ENCODE results near the gene TMEM61. TPM values are rescaled to one million over a fixed set of nuclear protein-coding genes. Genes with fewer than 3 reads are reported as not detected.

TMEM61 gene
- total RNA-seq, 1 experiment from 2014 or later, result 1.0 TPM

- Histone ChIP-seq H3K36me3 (replicated peaks; ENCODE audit: control insufficient read depth, insufficient read depth, low read length) (no peaks in the 10 kb centered on the region), H3K27me3 (ENCODE audit: control insufficient read depth, insufficient read depth, low read length) (peaks cover 45% of the 10 kb centered on the region), H3K4me3 (ENCODE audit: insufficient read depth, low read depth, low read length) (peak overlapping the region; percentile 42)
- DNase-seq, result peak; percentile 82
Measured at GRCh38 chr1:54996869-54997710, 16.7 kb downstream of the TMEM61 start.

- no peaks in the 10 kb centered on the region for H3K36me3 ChIP-seq (replicated peaks; ENCODE audit: control insufficient read depth, insufficient read depth, low read length)
- DNase-seq, result peak; percentile 86
- H3K27me3 ChIP-seq (ENCODE audit: control insufficient read depth, insufficient read depth, low read length), result peaks cover 48% of the 10 kb centered on the region
- no peak overlapping the region for H3K4me3 ChIP-seq (ENCODE audit: insufficient read depth, low read depth, low read length)
Measured at GRCh38 chr1:54997711-54997986, 17.2 kb downstream of the TMEM61 start.

GRCh38 chr1:54998100-54998499 is 17.7 kb downstream of the TMEM61 start:
- no peak overlapping the region for H3K4me3 ChIP-seq (ENCODE audit: insufficient read depth, low read depth, low read length)
- peak; percentile 54 for DNase-seq
- peaks cover 48% of the 10 kb centered on the region for H3K27me3 ChIP-seq (ENCODE audit: control insufficient read depth, insufficient read depth, low read length)
- H3K36me3 ChIP-seq (replicated peaks; ENCODE audit: control insufficient read depth, insufficient read depth, low read length), result no peaks in the 10 kb centered on the region

- peak; percentile 50 for DNase-seq
- Histone ChIP-seq H3K27me3 (ENCODE audit: control insufficient read depth, insufficient read depth, low read length) (peaks cover 48% of the 10 kb centered on the region), H3K4me3 (ENCODE audit: insufficient read depth, low read depth, low read length) (no peak within 1 kb of the TSS), H3K36me3 (replicated peaks; ENCODE audit: control insufficient read depth, insufficient read depth, low read length) (no peaks in the 10 kb centered on the region)
Measured at GRCh38 chr1:54998677-54999076, 18.2 kb downstream of the TMEM61 start, which contains the start of gene BSND. TSS of gene BSND (plus strand) at chr1:54998933. CDS start at chr1:54999187, 254 bp downstream.

GRCh38 chr1:55000110-55001085 is 20.0 kb downstream of the TMEM61 start:
- no peak overlapping the region for H3K4me3 ChIP-seq (ENCODE audit: insufficient read depth, low read depth, low read length)
- H3K27me3 ChIP-seq (ENCODE audit: control insufficient read depth, insufficient read depth, low read length), result peaks cover 46% of the 10 kb centered on the region
- DNase-seq, result peak; percentile 60
- no peaks in the 10 kb centered on the region for H3K36me3 ChIP-seq (replicated peaks; ENCODE audit: control insufficient read depth, insufficient read depth, low read length)

- no peak for DNase-seq
- Histone ChIP-seq H3K36me3 (replicated peaks; ENCODE audit: control insufficient read depth, insufficient read depth, low read length) (no peaks in the 10 kb centered on the region), H3K27me3 (ENCODE audit: control insufficient read depth, insufficient read depth, low read length) (peaks cover 41% of the 10 kb centered on the region), H3K4me3 (ENCODE audit: insufficient read depth, low read depth, low read length) (no peak overlapping the region)
Measured at GRCh38 chr1:55001311-55001710, 20.9 kb downstream of the TMEM61 start.

GRCh38 chr1:55002686-55003085 is 22.3 kb downstream of the TMEM61 start:
- Histone ChIP-seq H3K27me3 (ENCODE audit: control insufficient read depth, insufficient read depth, low read length) (peaks cover 30% of the 10 kb centered on the region), H3K4me3 (ENCODE audit: insufficient read depth, low read depth, low read length) (no peak overlapping the region), H3K36me3 (replicated peaks; ENCODE audit: control insufficient read depth, insufficient read depth, low read length) (no peaks in the 10 kb centered on the region)
- DNase-seq, result no peak

GRCh38 chr1:55005351-55006140 is 25.1 kb downstream of the TMEM61 start:
- peak; percentile 79 for DNase-seq
- Histone ChIP-seq H3K4me3 (ENCODE audit: insufficient read depth, low read depth, low read length) (no peak overlapping the region), H3K36me3 (replicated peaks; ENCODE audit: control insufficient read depth, insufficient read depth, low read length) (no peaks in the 10 kb centered on the region), H3K27me3 (ENCODE audit: control insufficient read depth, insufficient read depth, low read length) (peaks cover 15% of the 10 kb centered on the region)

GRCh38 chr1:55006931-55007330 is 26.5 kb downstream of the TMEM61 start:
- no peak overlapping the region for H3K4me3 ChIP-seq (ENCODE audit: insufficient read depth, low read depth, low read length)
- H3K27me3 ChIP-seq (ENCODE audit: control insufficient read depth, insufficient read depth, low read length), result peaks cover 5% of the 10 kb centered on the region; the same call in 1 of the 2 replicates
- no peaks in the 10 kb centered on the region for H3K36me3 ChIP-seq (replicated peaks; ENCODE audit: control insufficient read depth, insufficient read depth, low read length)
- no peak for DNase-seq

- Histone ChIP-seq H3K4me3 (ENCODE audit: insufficient read depth, low read depth, low read length) (no peak overlapping the region), H3K36me3 (replicated peaks; ENCODE audit: control insufficient read depth, insufficient read depth, low read length) (no peaks in the 10 kb centered on the region), H3K27me3 (ENCODE audit: control insufficient read depth, insufficient read depth, low read length) (peaks cover 1% of the 10 kb centered on the region; the same call in 1 of the 2 replicates)
- no peak for DNase-seq
Measured at GRCh38 chr1:55007625-55008024, 27.2 kb downstream of the TMEM61 start.

- H3K4me3 ChIP-seq (ENCODE audit: insufficient read depth, low read depth, low read length), result no peak overlapping the region
- no peaks in the 10 kb centered on the region for H3K36me3 ChIP-seq (replicated peaks; ENCODE audit: control insufficient read depth, insufficient read depth, low read length)
- peak; percentile 64 for DNase-seq
- H3K27me3 ChIP-seq (ENCODE audit: control insufficient read depth, insufficient read depth, low read length), result no peaks in the 10 kb centered on the region; the same call in 1 of the 2 replicates
Measured at GRCh38 chr1:55010194-55010886, 29.9 kb downstream of the TMEM61 start.

GRCh38 chr1:55010887-55011217 is 30.4 kb downstream of the TMEM61 start:
- Histone ChIP-seq H3K36me3 (replicated peaks; ENCODE audit: control insufficient read depth, insufficient read depth, low read length) (no peaks in the 10 kb centered on the region), H3K27me3 (ENCODE audit: control insufficient read depth, insufficient read depth, low read length) (no peaks in the 10 kb centered on the region; the same call in 1 of the 2 replicates), H3K4me3 (ENCODE audit: insufficient read depth, low read depth, low read length) (no peak overlapping the region)
- DNase-seq, result peak; percentile 81

- no peak for DNase-seq
- no peaks in the 10 kb centered on the region for H3K36me3 ChIP-seq (replicated peaks; ENCODE audit: control insufficient read depth, insufficient read depth, low read length)
- no peaks in the 10 kb centered on the region; the same call in 1 of the 2 replicates for H3K27me3 ChIP-seq (ENCODE audit: control insufficient read depth, insufficient read depth, low read length)
- no peak overlapping the region for H3K4me3 ChIP-seq (ENCODE audit: insufficient read depth, low read depth, low read length)
Measured at GRCh38 chr1:55012661-55013060, 32.2 kb downstream of the TMEM61 start.

- DNase-seq, result no peak
- H3K27me3 ChIP-seq (ENCODE audit: control insufficient read depth, insufficient read depth, low read length), result no peaks in the 10 kb centered on the region; the same call in 1 of the 2 replicates
- H3K36me3 ChIP-seq (replicated peaks; ENCODE audit: control insufficient read depth, insufficient read depth, low read length), result no peaks in the 10 kb centered on the region
- H3K4me3 ChIP-seq (ENCODE audit: insufficient read depth, low read depth, low read length), result no peak overlapping the region
Measured at GRCh38 chr1:55015123-55015522, 34.7 kb downstream of the TMEM61 start.

All from H7 (cell line).